HG03097 (cell line): ENCODE measurements around the gene COL26A1.
"Not testable (repeated sequence)": the region's sequence is repeated elsewhere in the genome, so short reads cannot be mapped to it uniquely, and the experiment has no call there.

Experiments used
- ATAC-seq: cut with Tn5 transposase; IDR thresholded peaks from one replicate; pipeline ENCODE4 v1.9.1; 2021; ENCODE audit not compliant: unreplicated experiment, low FRiP score

The COL26A1 gene

GRCh38 chr7:101488826-101489572 is 126.3 kb downstream of the COL26A1 start:
- ATAC-seq: no peak

GRCh38 chr7:101490439-101490838 is 127.8 kb downstream of the COL26A1 start:
- ATAC-seq: not testable (repeated sequence)

DNA sequence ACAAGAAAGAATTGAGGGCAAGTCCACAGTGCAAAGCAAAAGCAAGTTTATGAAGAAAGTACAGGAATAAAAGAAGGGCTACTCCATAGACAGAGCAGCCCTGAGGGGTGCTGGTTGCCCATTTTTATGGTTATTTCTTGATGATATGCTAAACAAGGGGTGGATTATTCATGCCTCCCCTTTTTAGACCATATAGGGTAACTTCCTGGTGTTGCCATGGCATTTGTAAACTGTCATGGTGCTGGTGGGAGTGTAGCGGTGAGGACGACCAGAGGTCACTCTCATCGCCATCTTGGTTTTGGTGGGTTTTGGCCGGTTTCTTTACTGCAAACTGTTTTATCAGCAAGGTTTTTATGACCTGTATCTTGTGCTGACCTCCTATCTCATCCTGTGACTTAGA is 128.8 kb downstream of the COL26A1 start:
- not testable (repeated sequence) for ATAC-seq

DNA sequence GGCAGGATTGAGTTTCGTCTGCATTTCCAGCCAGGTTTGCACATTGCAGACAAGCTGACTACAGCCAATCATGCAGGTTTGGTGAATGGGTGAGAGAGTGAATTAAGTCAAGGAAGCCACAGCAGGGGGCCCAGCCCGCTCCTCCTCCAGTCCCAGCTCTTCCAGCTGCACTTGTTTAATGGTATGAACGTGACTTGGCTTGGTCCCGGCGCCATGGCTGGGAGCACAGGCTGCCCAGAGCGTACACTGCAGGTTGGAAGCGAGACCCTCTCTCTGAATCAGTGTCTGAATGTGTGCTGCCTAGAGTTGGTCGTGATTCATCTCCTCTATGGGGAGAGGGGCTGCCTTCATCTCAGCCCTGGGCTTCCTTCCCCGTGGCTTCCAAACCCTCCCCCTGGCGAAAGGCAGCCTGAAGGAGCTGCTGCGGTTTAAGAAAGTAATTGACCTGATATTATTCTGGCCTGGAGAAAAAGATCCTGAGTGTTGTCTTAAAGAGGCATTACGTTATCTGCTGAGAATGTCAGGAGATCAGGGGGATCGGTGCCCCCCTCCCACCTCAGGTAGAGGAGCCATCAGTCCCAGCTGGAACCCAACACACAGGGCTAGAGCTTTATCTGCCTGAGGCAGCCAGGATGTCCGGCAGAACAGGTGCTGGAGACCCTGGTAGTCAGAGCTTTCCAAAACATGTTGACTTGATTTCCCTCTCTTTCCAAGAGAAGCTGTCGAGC is 132.1 kb downstream of the COL26A1 start:
- ATAC-seq: no peak

DNA sequence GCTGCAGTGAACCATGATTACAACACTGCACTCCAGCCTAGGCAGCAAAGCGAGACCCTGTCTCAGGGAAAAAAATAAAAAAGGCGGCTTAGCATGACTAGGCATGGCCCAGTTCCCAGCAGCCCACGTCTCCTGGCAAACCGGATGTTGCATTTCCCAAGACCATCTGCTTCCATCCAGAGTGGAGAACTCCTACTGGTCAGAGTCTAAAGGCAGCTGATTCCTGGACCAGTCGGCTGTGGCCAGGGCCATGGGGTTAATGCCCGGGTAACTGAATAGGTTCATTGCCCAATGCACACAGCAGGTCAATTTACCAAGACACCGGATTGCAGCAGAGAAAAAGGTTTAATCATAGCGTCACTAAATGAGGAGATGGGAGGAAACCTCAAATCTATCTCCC is 133.3 kb downstream of the COL26A1 start:
- ATAC-seq: no peak

DNA sequence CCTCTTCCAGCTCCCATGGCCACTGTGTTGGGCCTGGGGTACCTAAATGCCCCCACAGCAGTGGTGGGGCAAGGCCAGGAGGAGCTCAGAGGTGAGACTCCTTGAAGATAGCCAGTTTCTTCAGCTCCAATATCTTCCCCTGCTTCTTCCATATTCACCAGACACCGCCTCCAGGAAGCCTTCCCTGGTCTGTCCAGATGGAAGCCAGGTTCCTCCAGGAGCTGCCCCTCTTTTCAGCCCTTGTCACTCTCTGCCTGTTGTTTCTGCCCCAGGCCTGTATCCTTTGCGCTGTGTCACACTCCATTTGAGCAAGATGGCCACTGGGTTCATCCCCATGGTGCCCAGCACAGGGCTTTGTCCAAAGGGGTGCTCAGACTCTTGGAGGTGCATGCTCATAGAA is 138.7 kb downstream of the COL26A1 start:
- no peak for ATAC-seq

DNA sequence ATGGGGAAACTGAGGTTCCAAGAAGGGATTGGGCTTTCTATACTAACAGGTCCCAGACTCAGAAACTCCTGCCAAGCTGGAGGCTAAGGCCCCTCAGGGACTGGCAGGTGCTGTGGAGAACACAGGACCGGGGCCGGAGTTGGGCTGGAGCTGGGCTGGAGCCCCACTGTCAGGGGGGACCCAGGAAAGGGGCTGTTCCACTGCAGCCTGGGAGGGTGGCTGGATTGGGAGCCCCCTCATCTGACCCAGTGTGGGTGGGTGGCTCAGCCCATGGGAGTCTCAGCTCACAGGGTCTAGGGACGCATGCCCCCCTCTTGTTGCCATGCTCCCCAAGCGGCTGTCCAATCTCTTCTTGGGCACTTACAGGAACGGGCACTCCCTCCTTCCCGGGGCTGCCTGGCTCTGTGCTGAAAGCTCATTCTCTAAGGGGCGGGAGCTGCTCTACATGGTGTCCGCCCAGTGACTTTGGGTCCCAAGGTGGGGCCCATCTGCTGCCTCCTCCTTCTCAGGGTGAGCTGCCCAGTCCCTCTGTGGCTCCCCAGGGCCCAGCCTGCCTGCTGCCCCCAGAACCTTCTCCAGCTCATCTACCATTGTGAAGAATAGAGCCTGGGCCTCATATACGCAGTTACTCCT is 139.9 kb downstream of the COL26A1 start:
- no peak for ATAC-seq

- ATAC-seq: not testable (repeated sequence)
These were observed 142.8 kb downstream of the COL26A1 start for GRCh38 chr7:101505510-101505909.

DNA sequence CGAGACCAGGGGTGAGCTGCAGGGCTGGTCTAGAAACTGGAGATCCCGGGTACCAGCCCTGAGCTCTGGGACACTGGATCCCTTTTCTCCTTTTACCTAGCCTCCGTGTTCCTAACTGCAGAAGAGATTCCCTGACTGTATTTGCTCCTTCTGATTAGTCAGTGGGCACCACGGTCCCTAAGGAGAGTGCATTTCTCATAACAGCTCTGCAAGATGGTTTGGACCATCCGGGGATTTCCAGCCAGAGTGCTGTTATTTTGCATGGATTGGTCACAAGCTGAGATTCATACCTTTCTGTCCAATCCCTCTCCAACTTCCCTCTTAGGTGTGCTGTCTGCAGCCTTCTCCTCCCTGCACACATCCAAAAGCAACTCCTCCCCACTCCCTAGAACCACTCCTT is 143.9 kb downstream of the COL26A1 start:
- no peak for ATAC-seq

DNA sequence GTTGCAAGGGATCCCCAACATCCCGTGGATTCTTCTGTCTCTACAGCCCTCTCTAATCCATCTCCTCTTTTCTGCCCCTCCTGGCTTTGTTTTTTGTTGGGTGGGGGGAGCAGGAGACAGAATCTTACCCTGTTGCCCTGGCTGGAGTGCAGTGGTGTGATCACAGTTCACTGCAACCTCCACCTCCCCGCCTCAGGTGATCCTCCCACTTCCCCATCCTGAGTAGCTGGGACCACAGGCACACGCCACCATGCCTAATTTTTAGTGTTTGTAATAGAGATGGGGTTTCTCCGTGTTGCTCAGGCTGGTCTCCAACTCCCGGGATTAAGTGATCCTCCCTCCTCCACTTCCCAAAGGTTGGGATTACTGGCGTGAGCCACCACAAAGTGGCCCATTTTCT is 144.7 kb downstream of the COL26A1 start:
- no peak for ATAC-seq

DNA sequence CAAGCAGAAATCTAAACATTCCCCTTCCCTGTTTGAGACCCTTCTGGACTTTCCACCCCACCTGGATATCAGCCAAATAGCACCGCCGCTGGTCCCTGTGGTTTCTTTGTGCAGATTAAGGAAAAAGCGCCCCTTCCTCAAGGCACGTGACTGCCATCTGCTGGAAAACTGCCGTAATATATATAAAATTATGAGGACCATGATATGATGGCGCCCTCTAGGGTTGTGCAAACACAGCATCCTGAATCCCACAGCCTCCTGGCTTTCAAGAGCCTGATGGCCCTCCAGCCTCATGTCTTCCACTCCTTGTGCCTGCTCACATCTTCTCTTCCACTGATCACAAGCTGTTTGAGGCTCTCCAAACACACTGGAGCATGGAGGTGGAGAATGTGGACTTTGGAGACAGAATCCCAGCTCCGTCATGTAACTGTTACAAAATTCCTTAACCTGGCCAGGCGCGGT is 145.1 kb downstream of the COL26A1 start:
- no peak for ATAC-seq

DNA sequence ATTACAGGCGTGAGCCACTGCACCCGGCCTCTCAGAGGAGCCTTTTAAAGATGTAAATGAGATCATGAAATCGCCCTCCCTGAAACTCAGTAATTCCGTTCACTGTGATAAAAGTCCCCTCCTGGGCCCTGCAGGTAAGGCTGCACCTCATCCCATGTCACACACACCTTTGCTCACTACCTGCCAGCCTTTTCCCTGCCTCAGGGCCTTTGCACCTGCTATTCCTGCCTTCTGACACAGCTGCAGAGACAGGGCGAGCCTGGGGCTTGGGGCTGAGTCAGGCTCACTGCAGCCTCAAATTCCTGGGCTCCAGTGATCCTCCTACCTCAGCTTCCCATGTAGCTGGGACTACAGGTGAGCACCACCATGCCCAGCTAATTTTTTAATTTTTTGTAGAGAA is 147.6 kb downstream of the COL26A1 start:
- no peak for ATAC-seq

DNA sequence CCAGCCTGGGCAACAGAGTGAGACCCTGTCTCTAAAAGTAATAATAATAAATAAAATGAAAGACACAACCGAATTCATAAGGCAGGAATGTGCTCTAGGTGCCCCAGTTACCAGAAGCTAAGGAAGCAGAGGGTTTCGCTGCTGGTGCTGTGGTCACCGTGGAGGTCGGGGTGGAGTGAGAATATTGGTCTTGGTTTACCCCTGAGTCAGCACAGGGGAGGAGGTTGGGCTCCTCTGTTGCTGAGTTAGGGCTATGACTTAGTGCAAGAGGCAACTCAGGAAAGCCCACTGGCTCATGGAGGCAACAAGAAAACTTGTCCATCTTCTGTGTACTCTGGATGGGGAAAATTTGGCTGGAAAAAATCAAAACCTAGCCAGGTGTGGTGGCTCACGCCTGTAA is 149.3 kb downstream of the COL26A1 start:
- no peak for ATAC-seq

GRCh38 chr7:101516851-101517250 is 154.2 kb downstream of the COL26A1 start:
- no peak for ATAC-seq

DNA sequence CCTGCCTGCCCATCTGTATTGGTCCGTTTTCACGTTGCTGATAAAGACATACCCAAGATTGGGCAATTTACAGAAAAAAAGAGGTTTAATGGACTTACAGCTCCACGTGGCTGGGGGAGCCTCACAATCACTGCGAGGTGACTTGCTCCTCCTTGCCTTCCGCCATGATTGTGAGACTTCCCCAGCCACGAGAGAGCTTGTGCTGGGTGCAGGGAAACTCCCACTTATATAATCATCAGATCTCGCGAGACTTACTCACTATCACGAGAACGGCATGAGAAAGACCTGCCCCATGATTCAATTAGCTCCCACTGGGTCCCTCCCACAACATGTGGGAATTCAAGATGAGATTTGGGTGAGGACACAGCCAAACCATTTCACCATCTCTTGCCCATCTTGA is 154.6 kb downstream of the COL26A1 start:
- ATAC-seq: no peak

DNA sequence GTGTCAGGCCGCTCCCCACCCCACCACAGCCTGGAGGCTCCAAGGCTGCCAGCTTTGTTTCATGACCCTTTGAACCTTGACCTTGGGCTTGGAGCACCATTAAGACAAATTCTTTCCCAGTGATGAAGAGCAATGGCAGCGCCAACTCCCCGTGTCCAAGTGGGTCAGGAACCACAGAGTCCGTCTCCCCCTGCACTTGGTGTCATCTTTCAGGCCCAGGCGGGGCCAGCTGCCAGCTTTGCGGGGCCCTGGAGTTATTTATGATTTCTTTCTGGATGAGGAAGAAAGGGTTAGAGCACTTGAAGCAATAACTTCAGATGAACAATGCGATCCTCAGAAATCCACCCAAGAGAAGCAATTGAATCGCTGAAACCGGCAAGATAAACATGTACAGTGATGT is 155.7 kb downstream of the COL26A1 start:
- no peak for ATAC-seq

- no peak for ATAC-seq
These were observed 156.8 kb downstream of the COL26A1 start for GRCh38 chr7:101519324-101520023.

DNA sequence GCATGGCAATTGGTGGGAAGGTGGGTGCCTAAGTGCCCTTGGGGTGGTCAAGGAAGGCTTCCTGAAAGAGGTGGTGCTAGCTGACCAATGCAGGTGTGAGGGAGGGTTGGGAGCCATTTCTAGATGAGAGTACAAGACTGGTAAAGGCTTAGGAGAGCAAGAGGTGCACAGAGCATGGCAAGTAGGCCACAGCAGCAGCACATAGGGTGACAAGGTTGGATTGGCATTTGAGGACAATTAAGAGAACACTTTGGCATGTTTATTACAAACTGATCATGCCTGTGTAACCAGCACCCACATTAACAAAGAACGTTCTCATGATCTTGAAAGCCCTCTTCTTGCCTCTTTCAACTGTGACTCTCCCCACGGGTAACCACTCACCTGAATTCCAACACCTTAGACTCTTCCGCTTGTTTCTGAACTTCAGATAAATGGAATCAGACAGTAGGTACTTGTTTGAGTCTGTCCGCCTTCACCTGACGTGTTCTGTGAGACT is 158.8 kb downstream of the COL26A1 start:
- no peak for ATAC-seq

DNA sequence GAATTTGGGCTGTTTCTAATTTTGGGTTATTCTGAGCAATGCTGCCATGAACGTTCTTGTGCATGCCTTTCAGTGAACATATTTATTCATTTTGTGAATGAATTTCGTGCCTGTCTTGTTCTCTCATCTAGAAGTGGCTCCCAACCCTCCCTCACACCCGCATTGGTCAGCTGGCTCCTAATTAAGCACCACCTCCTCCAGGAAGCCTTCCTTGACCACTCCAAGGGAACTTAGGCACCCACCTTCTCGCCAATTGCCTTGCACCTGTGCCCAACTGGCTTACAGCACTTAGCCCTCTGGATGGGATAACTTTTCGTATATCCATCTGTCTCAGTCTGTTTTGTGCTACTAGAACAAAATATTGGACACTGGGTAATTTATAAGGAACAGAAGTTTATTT is 159.3 kb downstream of the COL26A1 start:
- no peak for ATAC-seq

GRCh38 chr7:101527844-101528667 is 165.4 kb downstream of the COL26A1 start:
- no peak for ATAC-seq
